ENCODE measurements around the gene DHRSX.

GRCh38 chrX:2497961-2498780, 2.6 kb downstream of the DHRSX start:
- TF ChIP-seq CTCF (conservative IDR thresholded peaks at IDR 0.05 in 1 of 2, IDR thresholded peaks at IDR 0.05 in 1 of 2; ENCODE audit: extremely low read depth in 1 of 2, insufficient read depth in 1 of 2, low read depth in 1 of 2, low read length in 2 of 2) (no peak), EZH2 (IDR thresholded peaks at IDR 0.05; ENCODE audit: borderline replicate concordance, low read length) (no peak)
